HG03095 (cell line): Measurements from ENCODE around the gene UGT1A1.
"Not testable (repeated sequence)": the region's sequence is repeated elsewhere in the genome, so short reads cannot be mapped to it uniquely, and the experiment has no call there.

Experiments used
- ATAC-seq: cut with Tn5 transposase; IDR thresholded peaks from one replicate; pipeline ENCODE4 v1.9.1; 2021; ENCODE audit warnings: moderate library complexity; ENCODE audit not compliant: unreplicated experiment

The UGT1A1 gene

GRCh38 chr2:233760043-233760442 is at the start of gene UGT1A1:
Gene UGT1A1 (plus strand): TSS chr2:233760270. CDS start chr2:233760288, 18 bp downstream.
- ATAC-seq: no peak

DNA sequence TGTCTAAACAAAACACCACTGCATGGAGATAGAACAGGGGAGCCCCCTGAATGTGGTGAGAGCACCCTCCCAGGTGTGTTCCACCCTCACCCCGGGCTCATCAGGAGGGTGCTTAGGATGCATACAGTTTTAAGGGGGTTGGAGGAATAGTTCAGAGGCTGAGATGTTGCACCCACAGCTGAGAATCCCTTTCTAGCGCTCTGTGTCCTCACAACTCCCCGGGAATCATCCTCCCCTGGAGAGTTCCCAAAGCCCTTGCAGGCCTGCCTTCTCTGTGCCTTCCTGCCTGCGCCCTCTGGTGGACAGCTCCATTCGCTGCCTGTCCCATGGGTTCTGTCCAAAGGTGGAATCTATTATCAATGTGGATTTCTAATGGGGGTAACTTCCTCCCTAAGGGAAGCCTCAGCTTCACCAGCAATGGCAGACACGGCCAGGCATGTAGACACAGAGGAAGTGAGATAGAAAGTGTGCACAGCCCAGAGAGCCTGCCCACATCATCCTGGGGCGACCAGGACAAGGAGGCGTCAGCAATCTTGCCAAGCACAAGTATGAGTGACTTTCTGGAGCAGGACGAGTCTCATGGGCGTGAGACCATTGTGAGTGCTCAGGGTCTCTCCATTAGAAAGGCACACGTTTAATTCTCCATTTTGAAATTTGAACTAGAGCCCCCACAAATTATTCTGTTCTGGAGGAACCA is 48.6 kb upstream of the UGT1A1 start:
- no peak for ATAC-seq

- ATAC-seq: no peak
Measured at GRCh38 chr2:233712611-233713261, 47.3 kb upstream of the UGT1A1 start, which contains the start of gene UGT1A5. Gene UGT1A5 (plus strand): TSS chr2:233712907. CDS start chr2:233712992, 85 bp downstream.

- ATAC-seq: no peak
Measured at GRCh38 chr2:233713262-233713615, 46.8 kb upstream of the UGT1A1 start.

DNA sequence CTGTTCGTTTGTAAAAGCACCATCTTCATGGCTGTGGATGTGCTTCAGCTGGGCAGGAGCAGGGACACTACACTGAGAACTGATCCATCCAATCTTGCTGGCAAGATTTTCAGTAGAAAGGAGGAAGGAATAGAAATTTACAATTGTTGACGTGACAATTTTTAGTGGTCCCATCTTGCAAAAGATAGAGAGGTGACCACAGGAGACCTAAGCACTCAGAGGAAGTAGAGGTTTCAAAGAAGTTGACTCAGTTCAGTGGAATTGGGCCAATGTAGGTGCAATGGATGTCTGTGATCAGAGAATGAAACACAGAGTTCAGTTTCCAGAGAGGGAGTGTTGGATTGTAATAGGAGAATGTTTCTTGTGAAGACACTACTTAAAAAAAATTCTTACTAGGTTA is 45.9 kb upstream of the UGT1A1 start:
- no peak for ATAC-seq

- no peak for ATAC-seq
Measured at GRCh38 chr2:233718552-233718951, 41.5 kb upstream of the UGT1A1 start, which contains the start of gene UGT1A4. Gene UGT1A4 (plus strand): TSS chr2:233718736. CDS start chr2:233718821, 85 bp downstream.

GRCh38 chr2:233728723-233729301 is 31.3 kb upstream of the UGT1A1 start, which contains the start of gene UGT1A3:
Gene UGT1A3 (plus strand): TSS chr2:233729042. CDS start chr2:233729127, 85 bp downstream.
- no peak for ATAC-seq

- not testable (repeated sequence) for ATAC-seq
Measured at GRCh38 chr2:233736868-233737653, 23.0 kb upstream of the UGT1A1 start.

DNA sequence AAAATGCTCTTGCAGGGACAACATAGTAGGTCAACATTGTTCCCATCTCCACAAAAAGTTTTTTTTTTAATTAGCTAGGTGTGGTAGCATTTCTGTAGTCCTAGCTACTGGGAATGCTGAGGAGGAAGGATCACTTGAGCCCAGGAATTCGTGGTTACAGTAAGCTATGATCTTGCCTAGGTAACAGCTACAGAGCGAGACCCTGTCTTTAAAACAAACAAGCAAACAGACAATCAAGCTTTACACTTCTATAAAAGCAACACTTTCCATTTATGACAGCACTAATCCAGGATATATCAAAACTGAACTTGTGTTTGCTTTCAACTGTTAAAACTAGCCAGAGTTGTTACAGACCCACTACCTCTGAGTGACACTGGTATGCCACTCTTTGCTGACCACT is 19.2 kb upstream of the UGT1A1 start:
- no peak for ATAC-seq

DNA sequence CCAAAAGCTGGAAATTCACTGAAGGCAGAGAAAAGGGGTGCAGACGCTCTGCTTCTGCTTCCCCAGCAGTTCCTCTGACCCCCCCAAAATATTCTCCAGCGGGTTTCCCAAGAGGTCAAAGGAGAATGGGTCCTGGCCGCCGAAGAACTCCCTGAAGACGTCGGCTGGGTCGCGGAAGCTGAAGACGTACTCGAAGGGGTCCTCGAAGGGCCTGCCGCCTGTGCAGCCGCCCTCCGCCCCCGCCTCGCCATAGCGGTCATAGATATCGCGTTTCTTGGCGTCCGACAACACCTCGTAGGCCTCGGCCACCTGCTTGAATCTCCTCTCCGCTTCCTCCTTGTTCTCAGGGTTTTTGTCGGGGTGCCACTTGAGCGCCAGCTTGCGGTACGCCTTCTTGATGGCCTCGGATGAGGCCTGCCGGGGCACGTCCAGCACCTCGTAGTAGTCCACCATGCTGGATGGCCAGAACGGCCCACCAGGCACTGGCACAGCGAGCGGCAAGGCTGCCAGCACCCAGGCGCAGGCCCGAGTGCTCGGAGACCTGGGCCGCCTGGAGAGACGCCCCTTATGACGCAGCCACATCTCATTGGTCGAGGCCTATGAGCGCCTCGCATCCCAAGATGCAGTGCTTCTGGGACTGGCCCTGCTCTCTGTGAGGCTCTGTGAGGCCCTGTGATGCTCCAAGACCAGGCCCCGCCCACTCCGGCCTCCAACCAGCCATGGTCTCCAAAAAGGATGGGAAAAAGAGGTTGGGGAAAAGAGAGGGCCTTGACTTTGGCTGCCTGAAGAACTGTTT is 16.4 kb upstream of the UGT1A1 start:
- ATAC-seq: no peak

DNA sequence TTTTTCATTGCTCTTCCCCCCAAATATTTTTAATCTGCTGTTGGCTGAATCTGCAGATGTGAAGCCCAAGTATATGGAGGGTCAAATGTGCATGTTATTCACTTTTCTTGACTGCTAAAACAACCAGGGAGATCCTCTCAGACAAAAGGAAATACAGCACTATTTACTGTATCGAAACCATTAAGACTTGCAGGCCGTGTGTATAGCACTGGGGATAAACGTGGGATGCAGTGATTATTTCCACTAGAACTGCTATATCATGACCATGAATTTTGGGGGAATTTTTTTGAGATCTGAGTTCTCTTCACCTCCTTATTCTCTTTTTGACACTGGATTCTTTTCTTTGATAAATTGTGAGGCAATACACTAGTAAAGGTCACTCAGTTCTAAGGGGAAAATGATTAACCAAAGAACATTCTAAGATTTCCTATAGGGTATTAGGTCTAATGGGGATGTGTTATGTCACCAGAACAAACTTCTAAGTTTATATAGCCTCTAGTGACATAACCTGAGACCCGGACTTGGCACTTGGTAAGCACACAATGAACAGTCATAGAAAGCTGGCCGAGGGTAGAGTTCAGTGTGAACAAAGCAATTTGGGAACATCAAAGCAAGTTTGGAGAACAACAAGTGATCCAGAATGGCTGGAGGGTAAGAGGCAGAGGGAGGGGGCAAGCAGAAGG is 14.9 kb upstream of the UGT1A1 start:
- ATAC-seq: no peak

- ATAC-seq: not testable (repeated sequence)
Measured at GRCh38 chr2:233745838-233746237, 14.2 kb upstream of the UGT1A1 start.

GRCh38 chr2:233746475-233747282 is 13.4 kb upstream of the UGT1A1 start:
- ATAC-seq: no peak

- no peak for ATAC-seq
Measured at GRCh38 chr2:233747283-233747544, 12.9 kb upstream of the UGT1A1 start.

DNA sequence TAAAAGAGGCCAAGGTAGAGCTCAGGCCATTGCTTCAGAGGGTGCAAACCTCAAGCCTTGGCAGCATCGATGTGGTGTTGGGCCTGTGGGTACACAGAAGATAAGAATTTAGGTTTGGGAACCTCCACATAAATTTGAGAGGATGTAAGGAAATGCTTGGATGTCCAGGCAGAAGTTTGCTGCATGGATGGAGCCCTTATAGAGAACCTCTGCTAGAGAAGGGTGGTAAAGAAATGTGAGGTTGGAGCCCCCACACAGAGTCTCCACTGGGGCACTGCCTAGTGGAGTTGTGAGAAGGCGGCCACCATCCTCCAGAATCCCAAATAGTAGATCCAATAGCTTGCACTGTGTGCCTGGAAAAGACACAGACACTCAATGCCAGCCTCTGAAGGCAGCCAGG is 9.4 kb upstream of the UGT1A1 start:
- not testable (repeated sequence) for ATAC-seq

DNA sequence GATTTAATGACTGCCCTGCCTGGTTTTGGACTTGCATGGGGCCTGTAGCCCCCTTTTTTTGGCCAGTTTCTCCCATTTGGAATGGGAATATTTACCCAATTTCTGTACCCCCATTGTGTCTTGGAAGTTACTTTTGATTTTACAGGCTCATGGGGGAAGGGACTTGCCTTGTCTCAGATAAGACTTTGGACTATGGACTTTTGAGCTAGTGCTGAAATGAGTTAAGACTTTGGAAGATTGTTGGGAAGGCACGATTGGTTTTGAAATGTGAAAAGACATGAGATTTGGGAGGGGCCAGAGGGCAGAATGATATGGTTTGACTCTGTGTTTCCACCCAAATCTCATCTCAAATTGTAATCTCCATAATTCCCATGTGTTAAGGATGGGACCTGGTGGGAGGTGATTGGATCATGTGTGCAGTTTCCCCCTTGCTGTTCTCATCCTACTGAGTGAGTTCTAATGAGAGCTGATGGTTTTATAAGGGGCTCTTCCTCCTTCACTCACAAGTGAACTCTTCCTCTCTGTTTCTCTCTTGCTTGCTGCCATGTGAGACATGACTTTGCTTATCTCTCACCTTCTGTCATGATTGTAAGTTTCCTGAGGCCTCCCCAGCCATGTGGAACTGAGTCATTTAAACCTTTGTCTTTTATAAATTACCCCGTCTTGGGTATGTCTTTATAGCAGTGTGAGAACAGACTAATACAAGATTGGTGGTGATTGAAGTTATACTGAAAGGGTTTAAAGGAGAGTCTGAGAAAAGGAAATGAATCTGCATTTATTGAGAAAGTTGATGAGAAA is 8.7 kb upstream of the UGT1A1 start:
- ATAC-seq: not testable (repeated sequence)

- ATAC-seq: no peak
Measured at GRCh38 chr2:233754872-233755611, 5.0 kb upstream of the UGT1A1 start.
